Parathyroid adenoma (tissue), 2 donors: ENCODE results near the gene FAM171A2.

ENCODE experiments used
- H2AFZ ChIP-seq: fragments of 300-600 bp; sonication (generic); one replicate; pipeline ENCODE4 v1.7.0; 2017; ENCODE audit warnings: antibody characterized with exemption, mild to moderate bottlenecking
- H3K27ac ChIP-seq: fragments of 300-600 bp; sonication (generic); one replicate; pipeline ENCODE4 v1.7.0; 2017
- H3K27me3 ChIP-seq: fragments of 300-600 bp; sonication (generic); one replicate; pipeline ENCODE4 v1.7.0; 2017; ENCODE audit warnings: low read length; ENCODE audit not compliant: control insufficient read depth, insufficient read depth
- H3K36me3 ChIP-seq: fragments of 300-600 bp; sonication (generic); one replicate; pipeline ENCODE4 v1.7.0; 2017; ENCODE audit warnings: low read length; ENCODE audit not compliant: control insufficient read depth, insufficient read depth
- H3K4me1 ChIP-seq: fragments of 300-600 bp; sonication (generic); one replicate; pipeline ENCODE4 v1.7.0; 2017; ENCODE audit warnings: control low read depth
- H3K4me2 ChIP-seq: fragments of 300-600 bp; sonication (generic); one replicate; pipeline ENCODE4 v1.7.0; 2017; ENCODE audit warnings: low read length
- H3K4me3 ChIP-seq: fragments of 300-600 bp; sonication (generic); one replicate; pipeline ENCODE4 v1.7.0; 2017; ENCODE audit warnings: low read depth, low read length
- H3K79me2 ChIP-seq: fragments of 300-600 bp; sonication (generic); one replicate; pipeline ENCODE4 v1.7.0; 2017; ENCODE audit warnings: control low read depth
- H3K9ac ChIP-seq: fragments of 300-600 bp; sonication (generic); one replicate; pipeline ENCODE4 v1.7.0; 2017; ENCODE audit warnings: mild to moderate bottlenecking
- H3K9me3 ChIP-seq: fragments of 300-600 bp; sonication (generic); one replicate; pipeline ENCODE4 v1.7.0; 2017; ENCODE audit warnings: low read length; ENCODE audit not compliant: control insufficient read depth
- TF ChIP-seq, protein P1 (sequence below): fragments of 300-600 bp; sonication (generic); IDR thresholded peaks from one replicate; pipeline ENCODE4 v1.7.0; 2017; ENCODE audit warnings: antibody characterized with exemption, mild to moderate bottlenecking
- donor health status: primary hyperparathyroidism.

The FAM171A2 gene

DNA sequence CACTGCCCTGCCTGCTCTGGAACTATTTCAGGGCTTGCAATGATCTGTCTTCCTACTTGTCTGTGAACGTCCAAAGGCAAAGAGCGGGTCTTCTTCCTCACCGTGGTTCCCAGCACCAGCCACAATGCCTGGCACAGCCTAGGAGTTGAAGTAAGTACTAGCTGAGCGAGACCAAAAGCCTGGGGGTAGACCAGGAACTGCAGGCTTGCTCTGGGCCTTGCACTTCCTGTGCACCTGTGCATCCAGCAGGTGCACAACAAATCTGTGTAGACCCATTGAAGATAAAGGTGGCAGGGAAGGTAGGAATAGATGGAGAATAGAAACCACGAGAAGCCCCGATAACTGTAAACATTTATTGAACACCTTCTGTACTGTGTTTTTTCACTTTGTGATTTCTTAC lies 4.6 kb downstream of the FAM171A2 start:
- Histone ChIP-seq H3K9me3 (no peaks in the 10 kb centered on the region), H3K4me1 (peaks cover 38% of the 10 kb centered on the region), H3K4me2 (no peak overlapping the region), H3K9ac (no peak overlapping the region), H3K4me3 (no peak overlapping the region), H2AFZ (no peak overlapping the region), H3K79me2 (peaks cover 9% of the 10 kb centered on the region), H3K27me3 (no peaks in the 10 kb centered on the region), H3K36me3 (no peaks in the 10 kb centered on the region), H3K27ac (peak overlapping the region; percentile 5)
- TF ChIP-seq, protein P1, sequence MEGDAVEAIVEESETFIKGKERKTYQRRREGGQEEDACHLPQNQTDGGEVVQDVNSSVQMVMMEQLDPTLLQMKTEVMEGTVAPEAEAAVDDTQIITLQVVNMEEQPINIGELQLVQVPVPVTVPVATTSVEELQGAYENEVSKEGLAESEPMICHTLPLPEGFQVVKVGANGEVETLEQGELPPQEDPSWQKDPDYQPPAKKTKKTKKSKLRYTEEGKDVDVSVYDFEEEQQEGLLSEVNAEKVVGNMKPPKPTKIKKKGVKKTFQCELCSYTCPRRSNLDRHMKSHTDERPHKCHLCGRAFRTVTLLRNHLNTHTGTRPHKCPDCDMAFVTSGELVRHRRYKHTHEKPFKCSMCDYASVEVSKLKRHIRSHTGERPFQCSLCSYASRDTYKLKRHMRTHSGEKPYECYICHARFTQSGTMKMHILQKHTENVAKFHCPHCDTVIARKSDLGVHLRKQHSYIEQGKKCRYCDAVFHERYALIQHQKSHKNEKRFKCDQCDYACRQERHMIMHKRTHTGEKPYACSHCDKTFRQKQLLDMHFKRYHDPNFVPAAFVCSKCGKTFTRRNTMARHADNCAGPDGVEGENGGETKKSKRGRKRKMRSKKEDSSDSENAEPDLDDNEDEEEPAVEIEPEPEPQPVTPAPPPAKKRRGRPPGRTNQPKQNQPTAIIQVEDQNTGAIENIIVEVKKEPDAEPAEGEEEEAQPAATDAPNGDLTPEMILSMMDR: no peak

DNA sequence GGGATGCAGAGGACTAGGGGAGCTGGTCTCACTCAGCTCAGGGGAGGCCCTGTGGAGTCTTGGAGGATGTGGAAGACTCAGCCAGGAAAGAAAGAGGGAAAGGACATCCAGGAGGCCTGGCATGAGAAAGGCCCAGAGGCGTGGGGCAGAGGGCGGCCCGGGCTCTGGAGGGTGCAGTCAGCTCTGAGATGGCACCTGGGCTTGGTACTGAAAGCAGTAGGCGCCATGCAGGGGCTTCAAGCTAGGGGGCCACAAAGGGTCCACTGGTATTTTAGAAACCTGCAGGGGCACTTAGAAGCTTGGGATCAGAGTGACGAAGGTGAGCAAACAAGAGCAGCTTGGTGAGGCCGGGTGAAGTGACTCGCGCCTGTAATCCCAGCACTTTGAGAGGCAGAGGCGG lies 5.6 kb downstream of the FAM171A2 start:
- H3K4me1 ChIP-seq: peaks cover 38% of the 10 kb centered on the region
- H3K27ac ChIP-seq: peak overlapping the region; percentile 12
- no peak overlapping the region for H3K4me2 ChIP-seq
- H3K9me3 ChIP-seq: no peaks in the 10 kb centered on the region
- no peaks in the 10 kb centered on the region for H3K27me3 ChIP-seq
- no peak overlapping the region for H3K9ac ChIP-seq
- no peak overlapping the region for H3K4me3 ChIP-seq
- TF ChIP-seq, protein P1: no peak
- H2AFZ ChIP-seq: no peak overlapping the region
- H3K36me3 ChIP-seq: no peaks in the 10 kb centered on the region
- peaks cover 9% of the 10 kb centered on the region for H3K79me2 ChIP-seq

DNA sequence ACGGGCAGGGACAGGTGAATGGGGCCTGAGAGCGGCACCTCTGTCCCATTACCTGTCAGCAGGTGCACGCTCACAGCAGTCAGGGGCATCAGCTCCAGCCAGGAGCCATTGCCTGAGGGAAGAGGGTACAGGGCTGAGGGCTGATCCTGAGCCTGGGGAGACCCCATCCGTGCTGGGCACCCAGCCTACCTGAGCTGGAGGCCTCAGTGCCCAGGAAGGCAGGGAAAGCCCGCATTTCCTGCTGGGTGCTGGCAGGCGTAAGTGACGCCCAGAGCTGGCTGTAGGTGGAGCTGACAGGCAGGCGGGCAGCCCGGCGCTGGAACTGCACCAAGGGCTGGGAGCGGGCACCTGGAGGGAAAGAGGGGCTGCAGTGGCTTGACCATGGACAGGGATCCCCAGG lies 7.4 kb downstream of the FAM171A2 start:
- Histone ChIP-seq H3K9ac (no peak overlapping the region), H3K27me3 (no peaks in the 10 kb centered on the region), H3K79me2 (peaks cover 3% of the 10 kb centered on the region), H3K36me3 (no peaks in the 10 kb centered on the region), H3K4me1 (peaks cover 27% of the 10 kb centered on the region), H2AFZ (peak overlapping the region; percentile 22), H3K9me3 (no peaks in the 10 kb centered on the region), H3K4me2 (no peak overlapping the region), H3K4me3 (no peak overlapping the region), H3K27ac (peak overlapping the region; percentile 51)
- TF ChIP-seq, protein P1: peak; percentile 54

DNA sequence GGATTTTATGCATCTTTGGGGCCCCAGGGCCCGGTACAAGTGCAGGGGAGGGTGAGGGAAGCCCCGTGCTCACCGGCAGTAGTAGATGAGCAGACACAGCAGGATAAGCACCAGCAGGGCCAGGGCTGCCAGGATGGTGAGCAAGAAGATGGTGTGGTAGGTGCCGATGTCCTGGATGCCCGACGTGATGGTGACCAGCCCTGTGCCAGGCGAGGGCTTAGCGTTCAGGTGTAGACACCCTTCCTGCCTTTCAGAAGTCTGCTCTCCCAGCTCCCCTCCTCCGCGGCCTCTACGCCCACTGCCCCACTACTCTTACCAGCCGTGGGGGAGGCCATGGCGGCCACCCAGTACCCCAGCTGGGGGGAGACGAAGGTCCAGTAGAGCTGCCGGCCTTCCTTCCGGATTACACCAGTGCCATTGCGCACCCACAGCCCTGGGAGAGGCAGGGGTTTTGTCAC lies 8.0 kb downstream of the FAM171A2 start:
- TF ChIP-seq, protein P1: no peak
- peaks cover 3% of the 10 kb centered on the region for H3K79me2 ChIP-seq
- H2AFZ ChIP-seq: no peak overlapping the region
- no peaks in the 10 kb centered on the region for H3K27me3 ChIP-seq
- H3K27ac ChIP-seq: peak overlapping the region; percentile 51
- H3K4me3 ChIP-seq: no peak overlapping the region
- peaks cover 22% of the 10 kb centered on the region for H3K4me1 ChIP-seq
- no peaks in the 10 kb centered on the region for H3K36me3 ChIP-seq
- H3K4me2 ChIP-seq: no peak overlapping the region
- H3K9me3 ChIP-seq: no peaks in the 10 kb centered on the region
- H3K9ac ChIP-seq: no peak overlapping the region
